Duodenal mucosa (tissue), 2 donors: ENCODE results near the gene PFKL.

Experiments
- H3K27ac ChIP-seq: one replicate; pipeline ENCODE4 v1.7.0; 2013; ENCODE audit warnings: low read depth, low read length
- H3K27me3 ChIP-seq, 2 donors: one replicate each; pipeline ENCODE4 v1.7.0; 2013; ENCODE audit warnings: low read length in 2 of 2, control low read depth in 1 of 2; ENCODE audit not compliant: insufficient read depth in 2 of 2, control insufficient read depth in 1 of 2
- H3K36me3 ChIP-seq, 2 donors: one replicate each; pipeline ENCODE4 v1.7.0; 2013; ENCODE audit warnings: low read length in 2 of 2, control low read depth in 1 of 2; ENCODE audit not compliant: insufficient read depth in 2 of 2, control insufficient read depth in 1 of 2
- H3K4me1 ChIP-seq, 2 donors: one replicate each; pipeline ENCODE4 v1.7.0; 2013; ENCODE audit warnings: low read length in 2 of 2, control low read depth in 1 of 2; ENCODE audit not compliant: insufficient read depth in 2 of 2, control insufficient read depth in 1 of 2
- H3K4me3 ChIP-seq, 2 donors: one replicate each; pipeline ENCODE4 v1.7.0; 2013; ENCODE audit warnings: low read length in 2 of 2, low read depth in 1 of 2
- H3K9ac ChIP-seq, 2 donors: one replicate each; pipeline ENCODE4 v1.7.0; 2013; ENCODE audit warnings: low read length in 2 of 2, low read depth in 1 of 2
- H3K9me3 ChIP-seq, 2 donors: one replicate each; pipeline ENCODE4 v1.7.0; 2013; ENCODE audit warnings: low read length in 2 of 2, control low read depth in 1 of 2; ENCODE audit not compliant: control insufficient read depth in 1 of 2

The PFKL gene

GRCh38 chr21:44374601-44375280 lies 74.9 kb downstream of the PFKL start:
- Histone ChIP-seq H3K9me3 (no peaks in the 10 kb centered on the region), H3K4me1 (peaks cover 0 to 18% of the 10 kb centered on the region in 2 donors), H3K27ac (no peak overlapping the region), H3K4me3 (no peak overlapping the region), H3K9ac (no peak overlapping the region), H3K36me3 (peaks cover 0 to 3% of the 10 kb centered on the region in 2 donors), H3K27me3 (peaks cover 2 to 8% of the 10 kb centered on the region in 2 donors)

- Histone ChIP-seq H3K27me3 (peaks cover 2 to 4% of the 10 kb centered on the region in 2 donors), H3K27ac (no peak overlapping the region), H3K9ac (no peak overlapping the region), H3K9me3 (no peaks in the 10 kb centered on the region), H3K4me1 (peaks cover 0 to 18% of the 10 kb centered on the region in 2 donors), H3K4me3 (no peak overlapping the region), H3K36me3 (peaks cover 0 to 3% of the 10 kb centered on the region in 2 donors)
Observed at GRCh38 chr21:44375281-44375651, 75.4 kb downstream of the PFKL start.

- H3K27me3 ChIP-seq, result peaks cover 0 to 2% of the 10 kb centered on the region in 2 donors
- H3K4me3 ChIP-seq, result no peak overlapping the region
- no peak overlapping the region for H3K27ac ChIP-seq
- H3K4me1 ChIP-seq, result peaks cover 0 to 18% of the 10 kb centered on the region in 2 donors
- H3K9me3 ChIP-seq, result no peaks in the 10 kb centered on the region
- H3K36me3 ChIP-seq, result peaks cover 0 to 3% of the 10 kb centered on the region in 2 donors
- no peak overlapping the region for H3K9ac ChIP-seq
Observed at GRCh38 chr21:44375761-44376241, 75.9 kb downstream of the PFKL start.

- Histone ChIP-seq H3K36me3 (peaks cover 0 to 3% of the 10 kb centered on the region in 2 donors), H3K27me3 (peaks cover 0 to 2% of the 10 kb centered on the region in 2 donors), H3K9ac (no peak overlapping the region), H3K9me3 (no peaks in the 10 kb centered on the region), H3K4me1 (peaks cover 0 to 18% of the 10 kb centered on the region in 2 donors), H3K4me3 (no peak overlapping the region), H3K27ac (no peak overlapping the region)
Observed at GRCh38 chr21:44376606-44377005, 76.8 kb downstream of the PFKL start.
